AG09309 (cell line): Measurements from ENCODE around the gene HOXA4.

ENCODE experiments used
- DNase-seq: peaks from one replicate; pipeline ENCODE4 v3.0.0-alpha.2; 2010; ENCODE audit warnings: low read depth
- H3K4me3 ChIP-seq: 2 replicates; pipeline ENCODE4 v1.5.1; 2011; ENCODE audit warnings: mild to moderate bottlenecking, low read depth, low read length, moderate library complexity; ENCODE audit not compliant: control insufficient read depth
- CTCF ChIP-seq: IDR thresholded peaks from 2 replicates; pipeline ENCODE4 v1.5.1; 2011; ENCODE audit warnings: mild to moderate bottlenecking, low read depth, low read length, inconsistent platforms; ENCODE audit not compliant: insufficient read depth, control insufficient read depth; ENCODE audit errors: missing control alignments

Gene HOXA4

DNA sequence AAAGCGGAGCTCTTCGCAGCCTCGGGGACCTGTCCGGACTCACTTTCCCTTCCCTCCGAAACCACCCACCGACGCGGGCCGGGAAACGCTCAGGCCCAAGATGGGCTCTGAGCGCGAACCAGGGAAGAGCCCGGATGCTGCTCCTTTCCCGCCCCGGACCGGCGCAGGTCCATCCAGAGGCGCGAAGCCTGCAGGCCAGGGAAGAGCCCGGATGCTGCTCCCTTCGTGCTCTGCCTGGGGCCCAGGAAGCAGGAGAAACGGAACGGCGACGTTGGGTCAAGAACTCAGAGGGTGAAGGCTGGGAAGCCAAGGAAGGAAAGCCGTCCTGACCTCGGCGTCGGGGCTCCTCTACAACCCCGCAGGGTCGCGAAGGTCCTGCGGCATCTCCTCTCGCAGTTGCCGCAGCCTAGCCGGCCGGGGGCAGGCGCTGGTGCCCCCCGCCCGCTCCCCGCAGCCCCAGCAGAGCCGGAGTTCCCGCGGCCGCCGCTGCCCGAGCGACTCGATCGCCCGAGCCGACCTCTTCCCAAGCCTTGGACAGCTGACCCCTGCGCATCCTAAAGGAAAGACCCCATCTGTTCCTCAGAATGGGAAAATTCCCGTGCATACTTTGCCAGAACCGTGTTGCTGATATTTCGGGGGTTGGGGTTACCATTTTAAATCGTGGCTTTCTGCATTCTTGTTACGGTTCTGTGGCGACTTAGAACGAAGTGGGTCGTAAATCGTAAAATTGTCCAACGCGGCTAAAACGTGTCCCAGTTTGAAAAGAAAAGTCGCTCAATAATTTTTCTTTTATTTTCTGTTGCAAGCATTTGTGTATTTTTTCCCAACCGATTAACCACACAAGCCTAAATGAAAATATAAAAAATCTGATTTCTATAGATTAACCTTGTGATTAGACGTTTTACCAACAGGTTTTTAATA, 42.3 kb downstream of the HOXA4 start:
- TF ChIP-seq CTCF = no peak
- DNase-seq = no peak
- no peak overlapping the region for H3K4me3 ChIP-seq

- no peak for DNase-seq
- no peak for TF ChIP-seq CTCF
- no peak overlapping the region for H3K4me3 ChIP-seq
These were observed 46.9 kb downstream of the HOXA4 start for GRCh38 chr7:27083646-27084045.

DNA sequence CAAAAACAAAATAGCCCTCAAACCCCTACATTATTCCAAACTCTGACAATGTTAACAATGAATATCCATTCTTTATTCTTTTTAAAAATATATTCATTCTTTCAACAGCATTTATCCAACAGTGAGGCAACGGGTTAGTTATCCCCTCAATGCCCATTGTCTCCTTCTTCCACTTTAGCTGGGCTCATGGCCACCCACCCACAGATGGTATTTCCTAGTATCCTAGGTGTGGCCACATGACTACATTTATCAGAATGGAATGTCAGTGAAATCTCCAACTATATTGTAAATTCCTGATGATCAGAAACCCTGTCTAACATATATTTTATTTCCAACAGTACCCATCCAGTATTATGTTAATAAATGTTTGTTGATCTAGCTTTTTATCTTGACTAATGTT, 48.4 kb downstream of the HOXA4 start:
- no peak overlapping the region for H3K4me3 ChIP-seq
- no peak for TF ChIP-seq CTCF
- no peak for DNase-seq

- no peak for DNase-seq
- no peak for TF ChIP-seq CTCF
- H3K4me3 ChIP-seq = no peak overlapping the region
These were observed 49.6 kb downstream of the HOXA4 start for GRCh38 chr7:27080844-27081436.

GRCh38 chr7:27079234-27079975, 51.2 kb downstream of the HOXA4 start:
- DNase-seq = no peak
- no peak for TF ChIP-seq CTCF
- no peak overlapping the region for H3K4me3 ChIP-seq

DNA sequence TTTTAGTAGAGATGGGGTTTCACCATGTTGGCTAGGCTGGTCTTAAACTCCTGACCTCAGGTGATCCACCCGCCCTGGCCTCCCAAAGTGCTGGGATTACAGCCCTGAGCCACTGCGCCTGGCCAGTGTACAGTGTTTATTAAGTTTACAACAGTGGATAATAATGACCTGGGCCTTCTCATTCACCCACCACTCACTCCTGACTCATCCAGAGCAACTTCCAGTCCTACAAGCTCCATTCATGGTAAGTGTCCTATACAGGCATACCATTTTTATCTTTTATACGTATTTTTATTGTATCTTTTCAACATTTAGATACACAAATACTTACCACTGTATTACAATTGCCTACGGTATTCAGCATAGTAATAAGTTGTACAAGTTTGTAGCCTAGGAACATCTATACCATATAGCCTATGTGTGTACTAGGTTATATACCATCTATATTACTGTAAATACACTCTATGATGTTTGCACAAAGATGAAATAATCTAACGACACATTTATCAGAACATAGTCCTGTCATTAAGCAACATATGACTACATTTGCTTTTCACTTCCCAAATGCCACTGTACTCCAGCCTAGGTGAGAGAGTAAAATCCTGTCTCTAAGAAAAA, 51.8 kb downstream of the HOXA4 start:
- DNase-seq = no peak
- no peak overlapping the region for H3K4me3 ChIP-seq
- TF ChIP-seq CTCF = no peak
